GM06990 (cell line): ENCODE measurements around the gene RILPL1.
"Not testable (repeated sequence)": the region's sequence is repeated elsewhere in the genome, so short reads cannot be mapped to it uniquely, and the experiment has no call there.

ENCODE experiments used
- DNase-seq: peaks from one replicate; pipeline ENCODE4 v3.0.0-alpha.2; 2011; ENCODE audit not compliant: insufficient read length; ENCODE audit errors: extremely low read depth
- H3K27me3 ChIP-seq: replicated peaks from 2 replicates; pipeline ENCODE4 v1.6.0; 2011; ENCODE audit warnings: low read length; ENCODE audit not compliant: control insufficient read depth, insufficient read depth
- H3K36me3 ChIP-seq: 2 replicates; pipeline ENCODE4 v1.5.1; 2011; ENCODE audit warnings: low read length; ENCODE audit not compliant: control insufficient read depth, insufficient read depth
- H3K4me3 ChIP-seq: replicated peaks from 2 replicates; pipeline ENCODE4 v1.5.1; 2011; ENCODE audit warnings: low read depth, mild to moderate bottlenecking, control low read depth, low read length
- TF ChIP-seq, protein P1 (sequence below): IDR thresholded peaks from 2 replicates; pipeline ENCODE4 v1.5.1; 2011; ENCODE audit warnings: low read length, control low read depth, mild to moderate bottlenecking, inconsistent platforms; ENCODE audit not compliant: insufficient read depth, poor library complexity, severe bottlenecking

The RILPL1 gene

DNA sequence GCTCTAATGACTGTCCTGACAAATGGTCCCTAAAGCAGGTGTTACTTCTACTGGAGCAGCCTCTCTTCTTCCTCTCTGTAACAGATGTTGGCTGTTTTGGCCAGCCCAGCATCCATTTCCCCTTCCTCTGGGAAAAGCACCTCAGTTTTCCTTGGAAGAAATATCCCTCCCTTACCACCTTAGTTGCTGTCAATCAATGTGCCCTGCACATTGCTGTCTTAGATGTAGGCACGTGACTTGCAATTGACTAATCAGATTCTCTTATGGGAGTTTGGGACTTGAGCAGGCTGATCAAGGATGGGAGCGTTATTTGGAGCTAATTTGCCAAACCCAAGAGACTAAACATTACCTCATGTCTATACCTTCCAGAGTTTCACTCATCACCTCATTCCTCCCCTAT is 38.9 kb upstream of the RILPL1 start:
- DNase-seq = no peak
- Histone ChIP-seq H3K4me3 (no peak overlapping the region), H3K36me3 (no peaks in the 10 kb centered on the region; the same call in 1 of the 2 replicates), H3K27me3 (no peaks in the 10 kb centered on the region)
- TF ChIP-seq, protein P1, sequence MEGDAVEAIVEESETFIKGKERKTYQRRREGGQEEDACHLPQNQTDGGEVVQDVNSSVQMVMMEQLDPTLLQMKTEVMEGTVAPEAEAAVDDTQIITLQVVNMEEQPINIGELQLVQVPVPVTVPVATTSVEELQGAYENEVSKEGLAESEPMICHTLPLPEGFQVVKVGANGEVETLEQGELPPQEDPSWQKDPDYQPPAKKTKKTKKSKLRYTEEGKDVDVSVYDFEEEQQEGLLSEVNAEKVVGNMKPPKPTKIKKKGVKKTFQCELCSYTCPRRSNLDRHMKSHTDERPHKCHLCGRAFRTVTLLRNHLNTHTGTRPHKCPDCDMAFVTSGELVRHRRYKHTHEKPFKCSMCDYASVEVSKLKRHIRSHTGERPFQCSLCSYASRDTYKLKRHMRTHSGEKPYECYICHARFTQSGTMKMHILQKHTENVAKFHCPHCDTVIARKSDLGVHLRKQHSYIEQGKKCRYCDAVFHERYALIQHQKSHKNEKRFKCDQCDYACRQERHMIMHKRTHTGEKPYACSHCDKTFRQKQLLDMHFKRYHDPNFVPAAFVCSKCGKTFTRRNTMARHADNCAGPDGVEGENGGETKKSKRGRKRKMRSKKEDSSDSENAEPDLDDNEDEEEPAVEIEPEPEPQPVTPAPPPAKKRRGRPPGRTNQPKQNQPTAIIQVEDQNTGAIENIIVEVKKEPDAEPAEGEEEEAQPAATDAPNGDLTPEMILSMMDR = no peak

DNA sequence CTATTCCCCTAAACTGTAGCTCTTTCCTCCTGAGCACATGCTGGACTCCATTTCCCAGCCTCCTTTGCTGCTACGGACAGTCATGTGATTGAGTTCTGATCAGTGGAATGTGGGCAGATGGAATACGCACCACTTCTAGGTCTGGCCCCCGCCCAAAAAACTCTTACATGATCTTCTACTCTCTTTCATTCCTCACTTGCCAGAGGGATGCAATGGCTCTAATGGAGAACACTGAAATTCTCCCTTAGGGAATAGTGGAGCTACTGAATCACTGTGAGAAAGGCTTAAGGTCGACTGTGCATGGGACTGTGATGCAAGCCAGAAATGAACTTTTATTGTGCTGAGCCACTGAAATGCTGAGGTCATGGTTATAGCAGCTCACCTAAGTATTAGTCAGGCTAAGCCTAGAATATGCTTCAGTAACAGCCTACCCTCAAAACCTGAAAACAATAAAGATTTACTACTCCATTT is 37.9 kb upstream of the RILPL1 start:
- DNase-seq = no peak
- no peaks in the 10 kb centered on the region for H3K27me3 ChIP-seq
- TF ChIP-seq, protein P1 = no peak
- no peak overlapping the region for H3K4me3 ChIP-seq
- no peaks in the 10 kb centered on the region for H3K36me3 ChIP-seq

DNA sequence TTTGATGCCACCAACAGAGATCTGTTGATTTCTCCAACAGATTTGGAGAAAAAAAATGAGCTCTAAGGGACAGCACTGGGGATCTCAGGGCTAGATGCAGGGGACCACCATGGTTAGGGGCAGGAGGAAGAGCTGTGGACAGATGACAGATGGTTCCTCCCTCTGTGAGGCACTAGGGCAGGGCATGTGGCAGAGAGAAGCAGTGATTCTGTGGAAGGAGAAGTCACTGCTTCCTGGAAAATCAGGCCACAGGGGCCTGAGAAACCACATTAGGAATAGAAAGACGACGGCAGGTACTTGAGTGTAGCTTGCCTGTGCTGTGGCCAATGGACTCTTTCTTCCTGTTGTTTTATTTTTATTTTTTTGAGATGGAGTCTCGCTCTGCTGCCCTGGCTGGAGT is 25.9 kb upstream of the RILPL1 start:
- no peak for DNase-seq
- TF ChIP-seq, protein P1 = no peak
- Histone ChIP-seq H3K27me3 (no peaks in the 10 kb centered on the region), H3K4me3 (no peak overlapping the region), H3K36me3 (no peaks in the 10 kb centered on the region)

DNA sequence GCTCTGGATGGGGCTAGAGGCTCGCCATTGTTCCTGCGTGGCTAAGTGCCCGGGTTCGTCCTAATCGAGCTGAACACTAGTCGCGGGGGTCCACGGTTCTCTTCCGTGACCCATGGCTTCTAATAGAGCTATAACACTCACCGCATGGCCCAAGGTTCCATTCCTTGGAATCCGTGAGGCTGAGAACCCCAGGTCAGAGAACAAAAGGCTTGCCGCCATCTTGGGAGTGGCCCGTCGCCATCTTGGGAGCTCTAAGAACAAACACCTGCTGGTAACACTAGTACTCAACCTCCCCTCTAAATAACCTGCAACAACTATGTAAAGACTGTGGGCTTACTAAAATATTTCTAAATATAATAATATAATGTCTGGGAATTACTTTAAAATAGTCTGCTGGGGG is 25.0 kb upstream of the RILPL1 start:
- not testable (repeated sequence) for H3K27me3 ChIP-seq, H3K4me3 ChIP-seq, H3K36me3 ChIP-seq, DNase-seq

DNA sequence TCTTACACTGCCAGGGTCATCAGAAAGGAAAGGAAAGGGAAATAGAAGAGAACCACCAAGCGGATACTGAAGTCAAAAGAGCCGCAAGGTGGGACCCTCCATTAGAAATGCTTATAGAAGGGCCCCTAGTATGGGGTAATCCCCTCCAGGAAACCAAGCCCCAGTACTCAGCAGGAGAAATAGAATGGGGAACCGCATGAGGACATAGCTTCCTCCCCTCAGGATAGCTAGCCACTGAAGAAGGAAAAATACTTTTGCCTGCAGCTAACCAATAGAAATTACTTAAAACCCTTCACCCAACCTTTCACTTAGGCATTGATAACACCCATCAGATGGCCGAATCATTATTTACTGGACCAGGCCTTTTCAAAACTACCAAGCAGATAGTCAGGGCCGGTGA is 21.3 kb upstream of the RILPL1 start:
- H3K4me3 ChIP-seq, H3K27me3 ChIP-seq, DNase-seq, H3K36me3 ChIP-seq: not testable (repeated sequence)

DNA sequence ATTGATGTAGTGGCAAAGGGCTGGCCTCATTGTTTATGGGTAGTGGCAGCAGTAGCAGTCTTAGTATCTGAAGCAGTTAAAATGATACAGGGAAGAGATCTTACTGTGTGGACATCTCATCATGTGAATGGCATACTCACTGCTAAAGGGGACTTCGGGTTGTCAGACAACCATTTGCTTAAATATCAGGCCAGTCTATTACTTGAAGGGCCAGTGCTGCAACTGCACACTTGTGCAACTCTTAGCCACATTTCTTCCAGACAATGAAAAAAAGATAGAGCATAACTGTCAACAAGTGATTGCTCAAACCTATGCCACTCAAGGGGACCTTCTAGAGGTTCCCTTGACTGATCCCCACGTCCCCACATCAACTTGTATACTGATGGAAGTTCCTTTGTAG is 20.6 kb upstream of the RILPL1 start:
- DNase-seq, H3K36me3 ChIP-seq, H3K27me3 ChIP-seq, H3K4me3 ChIP-seq: not testable (repeated sequence)

DNA sequence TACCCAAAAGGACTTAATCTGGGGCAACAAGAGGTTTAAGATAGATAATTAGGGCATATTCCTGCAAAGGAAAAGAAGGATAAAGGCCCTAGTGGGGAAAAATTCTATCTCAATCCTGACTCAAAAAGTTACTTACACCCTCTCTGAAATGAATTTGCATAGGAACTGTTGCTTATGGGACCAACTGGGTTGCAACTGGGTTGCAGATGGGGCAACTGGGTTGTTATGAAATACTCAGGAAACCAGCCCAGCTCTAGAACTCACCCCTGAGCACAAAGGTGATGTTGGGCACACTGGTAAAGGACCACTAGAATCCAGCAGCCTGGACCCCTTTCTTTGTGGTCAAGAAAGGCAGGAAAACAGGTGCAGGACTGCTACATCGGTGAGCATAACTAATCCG is 17.2 kb upstream of the RILPL1 start:
- TF ChIP-seq, protein P1 = no peak
- no peak for DNase-seq
- H3K36me3 ChIP-seq = no peaks in the 10 kb centered on the region

More for the DNA sequence above, 17.2 kb upstream of the RILPL1 start:
- no peaks in the 10 kb centered on the region for H3K27me3 ChIP-seq
- no peak overlapping the region for H3K4me3 ChIP-seq
